Ascending aorta (tissue), 2 donors: ENCODE results near the gene ARHGAP19. TPM values are rescaled to one million over a fixed set of nuclear protein-coding genes. Genes with fewer than 3 reads are reported as not detected.

Experiments
- DNase-seq, 2 donors: peaks; one replicate each; pipeline ENCODE4 v3.0.0-alpha.2; 2019; ENCODE audit warnings: low spot score in 2 of 2
- H3K27ac ChIP-seq, 2 donors: fragments of 200-600 bp; sonication (generic); one replicate each; pipeline ENCODE4 v1.5.1; 2016 to 2017; ENCODE audit warnings: mild to moderate bottlenecking in 1 of 2
- H3K27me3 ChIP-seq: fragments of 200-600 bp; sonication (generic); one replicate; pipeline ENCODE4 v1.5.1; 2017
- H3K36me3 ChIP-seq, 2 donors: fragments of 200-600 bp; sonication (generic); one replicate each; pipeline ENCODE4 v1.5.1; 2016
- H3K4me1 ChIP-seq, 2 donors: fragments of 200-600 bp; sonication (generic); one replicate each; pipeline ENCODE4 v1.5.1; 2016 to 2017; ENCODE audit warnings: mild to moderate bottlenecking in 1 of 2
- H3K4me3 ChIP-seq, 2 donors: fragments of 200-600 bp; sonication (generic); one replicate each; pipeline ENCODE4 v1.5.1; 2016 to 2017; ENCODE audit warnings: mild to moderate bottlenecking in 1 of 2
- H3K9me3 ChIP-seq, 2 donors: fragments of 200-600 bp; sonication (generic); one replicate each; pipeline ENCODE4 v1.5.1; 2016
- CTCF ChIP-seq, 3 experiments: fragments of 200-600 bp in 2 of 3; fragments of 450-650 bp in 1 of 3; sonication (generic) in 2 of 3; IDR thresholded peaks; one replicate each; pipeline ENCODE4 v1.5.1; 2016 to 2019; ENCODE audit warnings: antibody characterized with exemption in 3 of 3, mild to moderate bottlenecking in 1 of 3, moderate library complexity in 1 of 3
- intact Hi-C: fragments of 100-400 bp; cut with DNase I; formaldehyde crosslinking; loops from one replicate; pipeline ENCODE4 v1.15.1; 2023
- total RNA-seq: library from RNA; depleted of rRNA; stranded (reverse); fragments of >200 nt; gene quantifications from one replicate; pipeline ENCODE4 v1.1.0, GENCODE V29; 2016

The ARHGAP19 gene
- total RNA-seq, 1 donor from 2014 or later, result 4.5 TPM

- no peaks in the 10 kb centered on the region for H3K9me3 ChIP-seq
- no peaks in the 10 kb centered on the region for H3K27me3 ChIP-seq
- no peak for TF ChIP-seq CTCF (IDR thresholded peaks at IDR 0.05)
- no peak for DNase-seq
- no peak overlapping the region for H3K27ac ChIP-seq
- H3K36me3 ChIP-seq, result no peaks in the 10 kb centered on the region
- H3K4me3 ChIP-seq, result no peak overlapping the region
- H3K4me1 ChIP-seq, result no peaks in the 10 kb centered on the region
- intact Hi-C loops, result no loop called here
These were observed 112.1 kb downstream of the ARHGAP19 start for GRCh38 chr10:97180363-97180755.

GRCh38 chr10:97179731-97180362 is 112.6 kb downstream of the ARHGAP19 start:
- no peaks in the 10 kb centered on the region for H3K36me3 ChIP-seq
- DNase-seq, result no peak
- no peak for TF ChIP-seq CTCF (IDR thresholded peaks at IDR 0.05)
- no peaks in the 10 kb centered on the region for H3K4me1 ChIP-seq
- H3K4me3 ChIP-seq, result peak overlapping the region in 1 of 2 donors; percentile 4
- intact Hi-C loops, result no loop called here
- no peaks in the 10 kb centered on the region for H3K9me3 ChIP-seq
- no peak overlapping the region for H3K27ac ChIP-seq
- H3K27me3 ChIP-seq, result no peaks in the 10 kb centered on the region

GRCh38 chr10:97179311-97179710 is 113.1 kb downstream of the ARHGAP19 start:
- DNase-seq, result no peak
- no peaks in the 10 kb centered on the region for H3K4me1 ChIP-seq
- no peak overlapping the region for H3K4me3 ChIP-seq
- intact Hi-C loops, result no loop called here
- TF ChIP-seq CTCF (IDR thresholded peaks at IDR 0.05), result no peak
- H3K9me3 ChIP-seq, result no peaks in the 10 kb centered on the region
- H3K36me3 ChIP-seq, result no peaks in the 10 kb centered on the region
- no peak overlapping the region for H3K27ac ChIP-seq
- H3K27me3 ChIP-seq, result no peaks in the 10 kb centered on the region

GRCh38 chr10:97178074-97178473 is 114.4 kb downstream of the ARHGAP19 start:
- no peak for DNase-seq
- H3K9me3 ChIP-seq, result no peaks in the 10 kb centered on the region
- no peaks in the 10 kb centered on the region for H3K27me3 ChIP-seq
- no peak overlapping the region for H3K27ac ChIP-seq
- H3K36me3 ChIP-seq, result no peaks in the 10 kb centered on the region
- no peak overlapping the region for H3K4me3 ChIP-seq
- H3K4me1 ChIP-seq, result no peaks in the 10 kb centered on the region
- intact Hi-C loops, result no loop called here
- no peak for TF ChIP-seq CTCF (IDR thresholded peaks at IDR 0.05)

GRCh38 chr10:97176226-97176625 is 116.2 kb downstream of the ARHGAP19 start:
- intact Hi-C loops, result no loop called here

More at GRCh38 chr10:97176226-97176625, 116.2 kb downstream of the ARHGAP19 start:
- no peaks in the 10 kb centered on the region for H3K27me3 ChIP-seq
- no peaks in the 10 kb centered on the region for H3K4me1 ChIP-seq
- no peaks in the 10 kb centered on the region for H3K36me3 ChIP-seq
- no peak for TF ChIP-seq CTCF (IDR thresholded peaks at IDR 0.05)
- no peak overlapping the region for H3K27ac ChIP-seq
- no peak overlapping the region for H3K4me3 ChIP-seq
- H3K9me3 ChIP-seq, result no peaks in the 10 kb centered on the region
- DNase-seq, result no peak
